ENCODE measurements around the gene GPR155. TPM values are rescaled to one million over a fixed set of nuclear protein-coding genes. Genes with fewer than 3 reads are reported as not detected.

Gene GPR155
- total RNA-seq, 2 experiments from 2014 or later, result 1.9 TPM

GRCh38 chr2:174535083-174535482 lies 48.3 kb upstream of the GPR155 start:
- TF ChIP-seq, protein P1, sequence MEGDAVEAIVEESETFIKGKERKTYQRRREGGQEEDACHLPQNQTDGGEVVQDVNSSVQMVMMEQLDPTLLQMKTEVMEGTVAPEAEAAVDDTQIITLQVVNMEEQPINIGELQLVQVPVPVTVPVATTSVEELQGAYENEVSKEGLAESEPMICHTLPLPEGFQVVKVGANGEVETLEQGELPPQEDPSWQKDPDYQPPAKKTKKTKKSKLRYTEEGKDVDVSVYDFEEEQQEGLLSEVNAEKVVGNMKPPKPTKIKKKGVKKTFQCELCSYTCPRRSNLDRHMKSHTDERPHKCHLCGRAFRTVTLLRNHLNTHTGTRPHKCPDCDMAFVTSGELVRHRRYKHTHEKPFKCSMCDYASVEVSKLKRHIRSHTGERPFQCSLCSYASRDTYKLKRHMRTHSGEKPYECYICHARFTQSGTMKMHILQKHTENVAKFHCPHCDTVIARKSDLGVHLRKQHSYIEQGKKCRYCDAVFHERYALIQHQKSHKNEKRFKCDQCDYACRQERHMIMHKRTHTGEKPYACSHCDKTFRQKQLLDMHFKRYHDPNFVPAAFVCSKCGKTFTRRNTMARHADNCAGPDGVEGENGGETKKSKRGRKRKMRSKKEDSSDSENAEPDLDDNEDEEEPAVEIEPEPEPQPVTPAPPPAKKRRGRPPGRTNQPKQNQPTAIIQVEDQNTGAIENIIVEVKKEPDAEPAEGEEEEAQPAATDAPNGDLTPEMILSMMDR (conservative IDR thresholded peaks at IDR 0.05; ENCODE audit: low read length), result no peak
- TF ChIP-seq EZH2phosphoT487 (IDR thresholded peaks at IDR 0.05; ENCODE audit: borderline replicate concordance, low read depth, low read length), result no peak
- BruUV-seq (replicated peaks), result no TSS peak
- CTCF ChIA-PET (ENCODE audit: unreplicated experiment), result no interaction called here

GRCh38 chr2:174529916-174530315 lies 43.1 kb upstream of the GPR155 start:
- no peak for DNase-seq (ENCODE audit: low spot score)
- no peaks in the 10 kb centered on the region for H4K20me1 ChIP-seq (ENCODE audit: insufficient read depth, low read length)
- CTCF ChIA-PET (ENCODE audit: unreplicated experiment), result no interaction called here
- POLR2A ChIA-PET, result no interaction called here
- intact Hi-C loops (cut with micrococcal nuclease; ENCODE audit: unreplicated experiment), result no loop called here
- H3K36me3 ChIP-seq (ENCODE audit: insufficient read depth, low read length), result no peaks in the 10 kb centered on the region; the same call in 1 of the 2 replicates
- no peak overlapping the region for H3K4me2 ChIP-seq (ENCODE audit: low read length)
- H3K79me2 ChIP-seq (ENCODE audit: insufficient read depth, low read depth, low read length), result no peaks in the 10 kb centered on the region
- TF ChIP-seq, protein P1 (conservative IDR thresholded peaks at IDR 0.05; ENCODE audit: low read length), result no peak
- TF ChIP-seq EZH2phosphoT487 (IDR thresholded peaks at IDR 0.05; ENCODE audit: borderline replicate concordance, low read depth, low read length), result no peak
- no peak overlapping the region for H3K4me3 ChIP-seq (ENCODE audit: low read depth, low read length, poor library complexity, severe bottlenecking)
- no peak overlapping the region for H3K27ac ChIP-seq (ENCODE audit: low read depth, low read length, poor library complexity, severe bottlenecking)
- H2AFZ ChIP-seq (ENCODE audit: low read length), result no peak overlapping the region
- H3K9me3 ChIP-seq (ENCODE audit: low read length), result peaks cover 8% of the 10 kb centered on the region; the same call in 1 of the 2 replicates
- no peaks in the 10 kb centered on the region for H3K4me1 ChIP-seq (ENCODE audit: insufficient read depth, low read length, poor library complexity, severe bottlenecking)
- BruUV-seq (replicated peaks), result no TSS peak
- no peaks in the 10 kb centered on the region for H3K9me2 ChIP-seq (ENCODE audit: insufficient read depth, low read length)

More at GRCh38 chr2:174535083-174535482, 48.3 kb upstream of the GPR155 start:
- DNase-seq (ENCODE audit: low spot score), result no peak
- H4K20me1 ChIP-seq (ENCODE audit: insufficient read depth, low read length), result no peaks in the 10 kb centered on the region
- POLR2A ChIA-PET, result interaction anchor here (0.6 to 1.0 kb wide), 2 partner anchors 21 to 110 kb away, joined by 3 to 4 read pairs; no protein-coding TSS in a partner anchor
- H3K36me3 ChIP-seq (ENCODE audit: insufficient read depth, low read length), result no peaks in the 10 kb centered on the region
- no peaks in the 10 kb centered on the region for H3K9me3 ChIP-seq (ENCODE audit: low read length)
- no peak overlapping the region for H3K27ac ChIP-seq (ENCODE audit: low read depth, low read length, poor library complexity, severe bottlenecking)
- intact Hi-C loops (cut with micrococcal nuclease; ENCODE audit: unreplicated experiment), result no loop called here
- no peak overlapping the region for H3K4me2 ChIP-seq (ENCODE audit: low read length)
- no peaks in the 10 kb centered on the region for H3K79me2 ChIP-seq (ENCODE audit: insufficient read depth, low read depth, low read length)
- H3K4me3 ChIP-seq (ENCODE audit: low read depth, low read length, poor library complexity, severe bottlenecking), result no peak overlapping the region
- peaks cover 26% of the 10 kb centered on the region for H3K4me1 ChIP-seq (ENCODE audit: insufficient read depth, low read length, poor library complexity, severe bottlenecking)
- peak overlapping the region; percentile 78; the same call in 1 of the 2 replicates for H2AFZ ChIP-seq (ENCODE audit: low read length)
- no peaks in the 10 kb centered on the region for H3K9me2 ChIP-seq (ENCODE audit: insufficient read depth, low read length)

GRCh38 chr2:174527959-174528358 lies 41.1 kb upstream of the GPR155 start:
- no peaks in the 10 kb centered on the region for H4K20me1 ChIP-seq (ENCODE audit: insufficient read depth, low read length)
- no peak overlapping the region for H3K4me2 ChIP-seq (ENCODE audit: low read length)
- H3K4me1 ChIP-seq (ENCODE audit: insufficient read depth, low read length, poor library complexity, severe bottlenecking), result no peaks in the 10 kb centered on the region
- ChIA-PET POLR2A (no interaction called here), CTCF (ENCODE audit: unreplicated experiment) (no interaction called here)
- no peaks in the 10 kb centered on the region for H3K79me2 ChIP-seq (ENCODE audit: insufficient read depth, low read depth, low read length)
- no peak overlapping the region for H2AFZ ChIP-seq (ENCODE audit: low read length)
- TF ChIP-seq, protein P1 (conservative IDR thresholded peaks at IDR 0.05; ENCODE audit: low read length), result no peak
- TF ChIP-seq EZH2phosphoT487 (IDR thresholded peaks at IDR 0.05; ENCODE audit: borderline replicate concordance, low read depth, low read length), result no peak
- BruUV-seq (replicated peaks), result no TSS peak
- intact Hi-C loops (cut with micrococcal nuclease; ENCODE audit: unreplicated experiment), result no loop called here
- H3K36me3 ChIP-seq (ENCODE audit: insufficient read depth, low read length), result no peaks in the 10 kb centered on the region; the same call in 1 of the 2 replicates
- H3K27ac ChIP-seq (ENCODE audit: low read depth, low read length, poor library complexity, severe bottlenecking), result no peak overlapping the region
- H3K4me3 ChIP-seq (ENCODE audit: low read depth, low read length, poor library complexity, severe bottlenecking), result no peak overlapping the region
- no peaks in the 10 kb centered on the region for H3K9me2 ChIP-seq (ENCODE audit: insufficient read depth, low read length)
- no peak for DNase-seq (ENCODE audit: low spot score)
- peaks cover 8% of the 10 kb centered on the region; the same call in 1 of the 2 replicates for H3K9me3 ChIP-seq (ENCODE audit: low read length)
